Measurements from ENCODE around the gene LUZP1.

DNA sequence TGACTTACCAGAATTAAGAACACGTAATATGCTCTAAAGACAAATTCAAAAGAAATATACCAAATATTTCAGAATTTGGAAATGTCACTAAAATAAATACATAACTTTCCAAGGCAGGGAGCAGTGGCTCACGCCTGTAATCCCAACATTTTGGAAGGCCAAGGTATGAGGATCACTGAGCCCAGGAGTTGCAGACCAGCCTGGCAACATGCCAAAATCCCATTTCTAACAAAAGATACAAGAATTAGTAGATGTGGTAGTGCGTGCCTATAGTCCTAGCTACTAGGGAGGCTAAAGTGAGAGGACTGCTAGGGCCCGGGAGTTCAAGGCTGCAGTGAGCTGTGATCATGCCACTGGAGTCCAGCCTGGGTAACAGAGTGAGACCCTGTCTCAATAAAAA, 11.7 kb downstream of the LUZP1 start:
- TF ChIP-seq RUNX3 (IDR thresholded peaks at IDR 0.05; ENCODE audit: low read length) (no peak), FOS (IDR thresholded peaks at IDR 0.05; ENCODE audit: borderline replicate concordance, extremely low read depth, insufficient read length) (no peak), SPI1 (IDR thresholded peaks at IDR 0.05; ENCODE audit: borderline replicate concordance, insufficient read depth, low read depth, low read length) (no peak), ZNF384 (IDR thresholded peaks at IDR 0.05; ENCODE audit: borderline replicate concordance, low read depth, low read length) (no peak)
- TF ChIP-seq, protein P1, sequence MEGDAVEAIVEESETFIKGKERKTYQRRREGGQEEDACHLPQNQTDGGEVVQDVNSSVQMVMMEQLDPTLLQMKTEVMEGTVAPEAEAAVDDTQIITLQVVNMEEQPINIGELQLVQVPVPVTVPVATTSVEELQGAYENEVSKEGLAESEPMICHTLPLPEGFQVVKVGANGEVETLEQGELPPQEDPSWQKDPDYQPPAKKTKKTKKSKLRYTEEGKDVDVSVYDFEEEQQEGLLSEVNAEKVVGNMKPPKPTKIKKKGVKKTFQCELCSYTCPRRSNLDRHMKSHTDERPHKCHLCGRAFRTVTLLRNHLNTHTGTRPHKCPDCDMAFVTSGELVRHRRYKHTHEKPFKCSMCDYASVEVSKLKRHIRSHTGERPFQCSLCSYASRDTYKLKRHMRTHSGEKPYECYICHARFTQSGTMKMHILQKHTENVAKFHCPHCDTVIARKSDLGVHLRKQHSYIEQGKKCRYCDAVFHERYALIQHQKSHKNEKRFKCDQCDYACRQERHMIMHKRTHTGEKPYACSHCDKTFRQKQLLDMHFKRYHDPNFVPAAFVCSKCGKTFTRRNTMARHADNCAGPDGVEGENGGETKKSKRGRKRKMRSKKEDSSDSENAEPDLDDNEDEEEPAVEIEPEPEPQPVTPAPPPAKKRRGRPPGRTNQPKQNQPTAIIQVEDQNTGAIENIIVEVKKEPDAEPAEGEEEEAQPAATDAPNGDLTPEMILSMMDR (IDR thresholded peaks at IDR 0.05 in 2 of 3, conservative IDR thresholded peaks at IDR 0.05 in 1 of 3; ENCODE audit: control insufficient read depth in 2 of 3, extremely low read depth in 1 of 3, insufficient read depth in 1 of 3, low read depth in 3 of 3, low read length in 3 of 3), result no peak
- TF ChIP-seq, protein P2, sequence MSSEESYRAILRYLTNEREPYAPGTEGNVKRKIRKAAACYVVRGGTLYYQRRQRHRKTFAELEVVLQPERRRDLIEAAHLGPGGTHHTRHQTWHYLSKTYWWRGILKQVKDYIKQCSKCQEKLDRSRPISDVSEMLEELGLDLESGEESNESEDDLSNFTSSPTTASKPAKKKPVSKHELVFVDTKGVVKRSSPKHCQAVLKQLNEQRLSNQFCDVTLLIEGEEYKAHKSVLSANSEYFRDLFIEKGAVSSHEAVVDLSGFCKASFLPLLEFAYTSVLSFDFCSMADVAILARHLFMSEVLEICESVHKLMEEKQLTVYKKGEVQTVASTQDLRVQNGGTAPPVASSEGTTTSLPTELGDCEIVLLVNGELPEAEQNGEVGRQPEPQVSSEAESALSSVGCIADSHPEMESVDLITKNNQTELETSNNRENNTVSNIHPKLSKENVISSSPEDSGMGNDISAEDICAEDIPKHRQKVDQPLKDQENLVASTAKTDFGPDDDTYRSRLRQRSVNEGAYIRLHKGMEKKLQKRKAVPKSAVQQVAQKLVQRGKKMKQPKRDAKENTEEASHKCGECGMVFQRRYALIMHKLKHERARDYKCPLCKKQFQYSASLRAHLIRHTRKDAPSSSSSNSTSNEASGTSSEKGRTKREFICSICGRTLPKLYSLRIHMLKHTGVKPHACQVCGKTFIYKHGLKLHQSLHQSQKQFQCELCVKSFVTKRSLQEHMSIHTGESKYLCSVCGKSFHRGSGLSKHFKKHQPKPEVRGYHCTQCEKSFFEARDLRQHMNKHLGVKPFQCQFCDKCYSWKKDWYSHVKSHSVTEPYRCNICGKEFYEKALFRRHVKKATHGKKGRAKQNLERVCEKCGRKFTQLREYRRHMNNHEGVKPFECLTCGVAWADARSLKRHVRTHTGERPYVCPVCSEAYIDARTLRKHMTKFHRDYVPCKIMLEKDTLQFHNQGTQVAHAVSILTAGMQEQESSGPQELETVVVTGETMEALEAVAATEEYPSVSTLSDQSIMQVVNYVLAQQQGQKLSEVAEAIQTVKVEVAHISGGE (CRISPR knock-in tag; IDR thresholded peaks at IDR 0.05), result no peak
- TF ChIP-seq, protein P3, sequence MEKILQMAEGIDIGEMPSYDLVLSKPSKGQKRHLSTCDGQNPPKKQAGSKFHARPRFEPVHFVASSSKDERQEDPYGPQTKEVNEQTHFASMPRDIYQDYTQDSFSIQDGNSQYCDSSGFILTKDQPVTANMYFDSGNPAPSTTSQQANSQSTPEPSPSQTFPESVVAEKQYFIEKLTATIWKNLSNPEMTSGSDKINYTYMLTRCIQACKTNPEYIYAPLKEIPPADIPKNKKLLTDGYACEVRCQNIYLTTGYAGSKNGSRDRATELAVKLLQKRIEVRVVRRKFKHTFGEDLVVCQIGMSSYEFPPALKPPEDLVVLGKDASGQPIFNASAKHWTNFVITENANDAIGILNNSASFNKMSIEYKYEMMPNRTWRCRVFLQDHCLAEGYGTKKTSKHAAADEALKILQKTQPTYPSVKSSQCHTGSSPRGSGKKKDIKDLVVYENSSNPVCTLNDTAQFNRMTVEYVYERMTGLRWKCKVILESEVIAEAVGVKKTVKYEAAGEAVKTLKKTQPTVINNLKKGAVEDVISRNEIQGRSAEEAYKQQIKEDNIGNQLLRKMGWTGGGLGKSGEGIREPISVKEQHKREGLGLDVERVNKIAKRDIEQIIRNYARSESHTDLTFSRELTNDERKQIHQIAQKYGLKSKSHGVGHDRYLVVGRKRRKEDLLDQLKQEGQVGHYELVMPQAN (conservative IDR thresholded peaks at IDR 0.05), result no peak
- TF ChIP-seq, protein P4, sequence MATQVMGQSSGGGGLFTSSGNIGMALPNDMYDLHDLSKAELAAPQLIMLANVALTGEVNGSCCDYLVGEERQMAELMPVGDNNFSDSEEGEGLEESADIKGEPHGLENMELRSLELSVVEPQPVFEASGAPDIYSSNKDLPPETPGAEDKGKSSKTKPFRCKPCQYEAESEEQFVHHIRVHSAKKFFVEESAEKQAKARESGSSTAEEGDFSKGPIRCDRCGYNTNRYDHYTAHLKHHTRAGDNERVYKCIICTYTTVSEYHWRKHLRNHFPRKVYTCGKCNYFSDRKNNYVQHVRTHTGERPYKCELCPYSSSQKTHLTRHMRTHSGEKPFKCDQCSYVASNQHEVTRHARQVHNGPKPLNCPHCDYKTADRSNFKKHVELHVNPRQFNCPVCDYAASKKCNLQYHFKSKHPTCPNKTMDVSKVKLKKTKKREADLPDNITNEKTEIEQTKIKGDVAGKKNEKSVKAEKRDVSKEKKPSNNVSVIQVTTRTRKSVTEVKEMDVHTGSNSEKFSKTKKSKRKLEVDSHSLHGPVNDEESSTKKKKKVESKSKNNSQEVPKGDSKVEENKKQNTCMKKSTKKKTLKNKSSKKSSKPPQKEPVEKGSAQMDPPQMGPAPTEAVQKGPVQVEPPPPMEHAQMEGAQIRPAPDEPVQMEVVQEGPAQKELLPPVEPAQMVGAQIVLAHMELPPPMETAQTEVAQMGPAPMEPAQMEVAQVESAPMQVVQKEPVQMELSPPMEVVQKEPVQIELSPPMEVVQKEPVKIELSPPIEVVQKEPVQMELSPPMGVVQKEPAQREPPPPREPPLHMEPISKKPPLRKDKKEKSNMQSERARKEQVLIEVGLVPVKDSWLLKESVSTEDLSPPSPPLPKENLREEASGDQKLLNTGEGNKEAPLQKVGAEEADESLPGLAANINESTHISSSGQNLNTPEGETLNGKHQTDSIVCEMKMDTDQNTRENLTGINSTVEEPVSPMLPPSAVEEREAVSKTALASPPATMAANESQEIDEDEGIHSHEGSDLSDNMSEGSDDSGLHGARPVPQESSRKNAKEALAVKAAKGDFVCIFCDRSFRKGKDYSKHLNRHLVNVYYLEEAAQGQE (IDR thresholded peaks at IDR 0.05; ENCODE audit: low read depth, low read length), result no peak

All from GM12878 (cell line).